GM18861 (cell line): ENCODE results near the gene TRDN.

Experiments used
- ATAC-seq: cut with Tn5 transposase; IDR thresholded peaks from one replicate; pipeline ENCODE4 v1.9.1; 2021; ENCODE audit not compliant: unreplicated experiment

TRDN gene, protein sequence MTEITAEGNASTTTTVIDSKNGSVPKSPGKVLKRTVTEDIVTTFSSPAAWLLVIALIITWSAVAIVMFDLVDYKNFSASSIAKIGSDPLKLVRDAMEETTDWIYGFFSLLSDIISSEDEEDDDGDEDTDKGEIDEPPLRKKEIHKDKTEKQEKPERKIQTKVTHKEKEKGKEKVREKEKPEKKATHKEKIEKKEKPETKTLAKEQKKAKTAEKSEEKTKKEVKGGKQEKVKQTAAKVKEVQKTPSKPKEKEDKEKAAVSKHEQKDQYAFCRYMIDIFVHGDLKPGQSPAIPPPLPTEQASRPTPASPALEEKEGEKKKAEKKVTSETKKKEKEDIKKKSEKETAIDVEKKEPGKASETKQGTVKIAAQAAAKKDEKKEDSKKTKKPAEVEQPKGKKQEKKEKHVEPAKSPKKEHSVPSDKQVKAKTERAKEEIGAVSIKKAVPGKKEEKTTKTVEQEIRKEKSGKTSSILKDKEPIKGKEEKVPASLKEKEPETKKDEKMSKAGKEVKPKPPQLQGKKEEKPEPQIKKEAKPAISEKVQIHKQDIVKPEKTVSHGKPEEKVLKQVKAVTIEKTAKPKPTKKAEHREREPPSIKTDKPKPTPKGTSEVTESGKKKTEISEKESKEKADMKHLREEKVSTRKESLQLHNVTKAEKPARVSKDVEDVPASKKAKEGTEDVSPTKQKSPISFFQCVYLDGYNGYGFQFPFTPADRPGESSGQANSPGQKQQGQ

DNA sequence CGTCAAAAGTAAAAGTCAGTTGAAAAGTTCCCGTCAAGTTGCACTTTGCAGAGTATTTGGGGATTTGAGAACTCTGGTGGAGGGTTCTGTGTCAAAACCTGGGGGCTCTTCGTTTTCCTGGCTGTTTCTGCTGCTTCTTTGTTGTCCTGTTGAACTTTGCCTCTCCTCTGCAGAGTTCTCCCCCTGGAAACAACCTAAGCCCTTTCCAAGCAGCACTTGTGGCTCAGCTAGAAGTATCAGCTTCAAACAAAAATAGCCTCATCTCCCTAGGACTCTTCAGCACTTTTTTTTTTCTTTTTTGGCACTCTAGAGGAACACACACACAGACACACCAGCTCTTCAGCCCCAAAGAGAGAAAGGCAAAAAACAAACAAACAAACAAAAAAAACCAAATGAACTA, at the start of gene TRDN:
Gene TRDN (minus strand): TSS at position 169 of the 400 bp plus-strand sequence. CDS start 175 bp downstream, outside the sequence.
- no peak for ATAC-seq

DNA sequence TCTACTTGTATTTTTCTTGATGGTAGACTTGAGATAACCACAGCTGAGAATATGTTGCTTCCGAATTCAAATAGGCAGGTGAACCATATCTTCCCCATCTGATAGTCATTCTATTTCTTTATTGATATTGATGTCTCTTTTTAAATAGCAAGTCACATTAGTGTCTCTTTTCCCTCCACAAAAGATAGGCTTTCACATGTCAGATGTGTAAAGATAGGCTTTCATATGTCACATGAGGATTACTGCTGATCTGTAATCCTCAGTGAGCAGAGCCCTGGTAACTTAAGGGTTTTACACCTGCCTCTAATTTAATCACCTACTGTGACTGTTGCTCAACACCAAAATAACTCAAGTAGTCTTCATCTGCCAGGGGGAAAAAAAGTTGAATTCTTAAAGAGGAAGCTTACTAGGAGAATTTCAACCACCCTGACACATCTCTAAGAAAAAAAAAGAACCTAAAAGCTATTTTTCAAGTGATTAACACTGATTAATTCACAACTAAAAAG, 45.3 kb upstream of the TRDN start:
- ATAC-seq, result no peak

DNA sequence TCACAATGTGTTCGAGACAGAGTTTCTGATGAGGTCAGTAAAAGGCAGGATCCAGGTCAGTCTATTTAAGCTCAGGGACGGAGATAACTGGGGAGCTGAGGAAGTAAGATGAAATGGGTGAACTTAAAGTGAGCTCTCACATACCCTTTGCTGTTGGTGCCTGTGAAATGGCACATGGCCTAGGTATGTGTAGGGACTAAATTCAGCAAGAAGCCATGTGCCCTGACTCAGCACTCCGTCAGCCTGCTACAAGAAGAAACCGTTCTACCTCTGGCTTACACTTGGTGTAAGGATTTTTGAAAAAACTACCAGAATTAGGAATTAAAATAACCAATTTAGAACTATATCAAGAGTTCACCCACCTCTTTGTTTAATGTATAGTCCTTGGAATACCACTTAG, 41.1 kb upstream of the TRDN start:
- ATAC-seq, result no peak

DNA sequence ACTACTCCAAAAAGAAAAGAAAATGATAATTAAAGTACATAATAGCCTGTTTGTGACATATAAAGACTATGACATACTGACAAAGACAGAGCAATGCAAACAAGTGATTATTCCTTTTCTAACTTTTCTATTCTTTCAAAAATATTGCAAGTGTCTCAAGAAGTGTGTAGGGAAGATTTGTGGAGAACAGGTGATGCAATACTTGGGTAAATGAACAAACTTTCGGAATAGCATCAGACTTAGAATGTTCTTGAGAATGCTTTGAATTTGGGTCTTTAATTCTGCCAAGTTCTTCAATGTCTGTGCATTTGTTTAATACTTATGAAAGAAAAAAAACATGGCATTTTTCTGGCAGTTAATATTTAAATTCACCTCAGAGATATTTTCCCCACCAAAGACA, 40.0 kb upstream of the TRDN start:
- ATAC-seq, result no peak

DNA sequence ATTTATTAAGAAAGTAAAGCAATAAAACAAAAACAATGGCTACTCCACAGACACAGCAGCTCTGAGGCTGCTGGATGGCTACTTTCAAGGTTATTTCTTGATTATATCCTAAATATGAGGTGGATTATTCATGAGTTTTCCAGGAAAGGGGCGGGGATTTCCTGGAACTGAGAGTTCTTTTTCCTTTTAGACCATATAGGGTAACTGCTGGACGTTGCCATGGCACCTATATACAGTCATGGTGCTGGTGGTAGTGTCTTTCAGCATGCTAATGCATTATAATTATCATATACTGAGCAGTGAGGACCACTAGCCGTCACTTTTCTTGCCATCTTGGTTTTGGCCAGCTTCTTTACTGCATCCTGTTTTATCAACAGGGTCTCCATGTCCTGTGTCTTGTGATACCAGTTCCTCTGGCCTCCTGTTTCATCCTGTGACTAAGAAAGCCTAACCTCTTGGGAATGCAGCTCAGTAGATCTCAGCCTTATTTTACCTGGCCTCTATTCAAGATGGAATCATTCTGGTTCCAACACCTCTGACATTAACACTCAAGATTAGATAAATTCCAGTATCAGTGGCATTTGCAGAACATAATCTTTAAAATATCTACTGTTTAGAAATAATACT, 32.3 kb upstream of the TRDN start:
- ATAC-seq, result no peak

DNA sequence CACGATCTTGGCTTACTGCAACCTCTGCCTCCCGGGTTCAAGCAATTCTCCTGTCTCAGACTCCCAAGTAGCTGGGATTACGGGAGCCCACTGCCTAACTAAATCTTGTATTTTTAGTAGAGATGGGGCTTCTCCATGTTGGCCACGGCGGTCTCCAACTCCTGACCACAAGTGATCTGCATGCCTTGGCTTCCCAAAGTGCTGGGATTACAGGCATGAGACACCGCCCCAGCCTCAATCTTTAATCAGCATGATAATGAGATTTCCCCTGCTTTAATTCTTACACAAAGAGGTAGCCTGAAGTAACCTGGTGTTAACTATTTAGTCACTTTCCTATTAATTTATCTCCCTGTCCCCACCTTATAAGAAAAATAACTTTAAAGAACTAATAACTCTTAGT, 31.3 kb upstream of the TRDN start:
- no peak for ATAC-seq

DNA sequence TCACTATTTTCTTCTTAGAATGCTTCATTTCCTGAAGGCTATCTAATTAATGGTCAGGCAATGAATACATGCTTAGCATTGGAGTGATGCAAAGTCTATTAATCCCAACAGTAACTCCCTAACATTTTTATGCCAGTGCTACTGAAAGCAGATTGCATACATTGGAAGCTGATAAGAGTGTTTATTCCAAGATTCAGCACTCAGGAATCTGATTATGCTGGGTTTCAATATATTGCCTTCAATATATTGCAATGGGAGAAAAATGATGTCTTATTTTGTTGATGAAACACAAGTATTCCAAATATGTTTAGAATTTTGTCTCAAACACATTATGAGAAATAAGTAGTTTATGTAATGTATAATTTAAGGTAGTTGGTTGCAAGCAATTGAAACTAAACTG, 26.7 kb upstream of the TRDN start:
- ATAC-seq, result no peak

DNA sequence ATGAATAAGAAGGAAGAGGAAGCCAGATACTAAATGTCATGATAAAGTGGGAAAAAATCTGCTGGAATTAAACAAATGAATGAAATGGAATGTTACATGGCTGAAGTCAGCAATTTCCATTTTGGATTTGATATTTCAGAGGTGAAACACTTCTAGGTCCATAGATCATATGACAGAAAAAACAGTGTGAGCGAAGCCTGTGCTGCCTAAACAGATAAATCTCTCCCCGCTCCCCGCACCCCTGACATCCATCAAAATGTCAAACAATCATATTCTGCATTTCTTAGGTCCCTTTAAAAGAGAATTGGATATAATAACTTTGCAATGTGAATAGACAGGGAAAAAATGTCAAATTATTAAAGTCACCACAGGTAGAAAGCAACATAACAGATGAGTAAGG, 26.0 kb upstream of the TRDN start:
- no peak for ATAC-seq

DNA sequence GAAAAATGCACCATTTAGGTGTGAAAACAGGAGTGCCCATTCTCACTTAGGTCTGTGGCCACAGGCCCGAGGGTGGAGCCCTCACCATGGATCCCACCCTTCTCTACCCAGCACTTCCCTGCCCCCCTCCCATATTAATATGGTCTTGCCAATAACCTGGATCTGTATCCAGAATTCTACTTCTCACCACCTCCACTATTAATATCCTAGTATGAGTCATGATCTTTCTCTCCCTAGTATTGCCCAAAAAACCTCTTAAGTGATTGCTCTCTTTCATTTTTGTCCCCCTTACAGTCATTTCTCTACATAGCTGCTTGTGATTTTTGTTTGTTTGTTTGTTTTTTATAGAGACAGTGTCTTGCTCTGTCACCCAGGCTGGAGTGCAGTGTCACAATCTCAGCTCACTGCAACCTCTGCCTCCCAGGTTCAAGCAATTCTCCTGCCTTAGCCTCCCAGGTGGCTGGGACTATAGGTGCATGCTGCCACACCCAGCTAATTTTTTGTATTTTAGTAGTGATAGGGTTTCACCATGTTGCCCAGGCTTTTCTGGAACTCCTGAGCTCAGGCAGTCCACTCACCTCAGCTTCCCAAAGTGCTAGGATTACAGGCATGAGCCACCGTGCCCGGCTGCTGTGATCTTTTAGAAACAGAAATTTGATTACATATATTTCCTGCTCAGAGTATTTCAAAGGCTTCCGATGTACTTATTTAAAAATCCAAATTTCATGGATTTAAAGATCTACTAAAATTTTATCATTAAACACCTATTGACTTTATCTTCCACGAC, 24.5 kb upstream of the TRDN start:
- no peak for ATAC-seq

DNA sequence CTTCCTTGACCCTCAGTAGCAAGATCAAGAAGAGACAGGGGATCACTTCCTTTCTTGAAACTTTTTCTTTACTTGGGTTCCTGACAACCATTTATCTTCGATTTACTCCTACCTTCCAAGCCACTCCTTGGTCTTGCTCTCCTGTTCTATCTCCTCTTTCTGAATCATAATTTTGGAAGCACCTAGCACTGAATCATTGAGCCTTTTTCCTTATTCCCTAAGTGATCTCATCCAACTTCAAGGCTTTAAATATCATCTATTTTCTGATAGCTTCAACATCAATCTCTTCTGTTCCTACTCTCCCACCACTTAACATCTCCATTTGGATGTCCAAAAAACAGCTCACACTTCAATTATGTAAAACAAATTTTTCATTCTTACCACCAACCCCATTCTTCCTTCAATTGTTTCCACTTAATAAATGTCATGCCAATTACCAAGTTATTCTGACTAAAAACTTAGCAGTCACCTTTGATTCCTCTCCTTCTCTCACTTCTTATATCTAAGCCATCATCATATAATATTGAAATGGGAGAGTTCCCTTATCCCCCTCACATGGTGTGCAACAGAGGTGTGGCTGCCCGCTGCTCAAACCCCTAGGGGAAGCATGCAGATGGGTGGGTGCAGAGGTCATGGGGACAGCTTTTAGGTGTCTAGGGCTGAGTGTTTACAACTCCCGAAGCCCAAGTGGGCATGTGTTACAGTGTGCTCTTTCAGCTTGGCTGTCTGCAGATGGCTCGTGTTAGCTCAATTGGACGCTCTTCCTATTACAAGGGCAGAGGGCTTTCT, 23.4 kb upstream of the TRDN start:
- no peak for ATAC-seq

DNA sequence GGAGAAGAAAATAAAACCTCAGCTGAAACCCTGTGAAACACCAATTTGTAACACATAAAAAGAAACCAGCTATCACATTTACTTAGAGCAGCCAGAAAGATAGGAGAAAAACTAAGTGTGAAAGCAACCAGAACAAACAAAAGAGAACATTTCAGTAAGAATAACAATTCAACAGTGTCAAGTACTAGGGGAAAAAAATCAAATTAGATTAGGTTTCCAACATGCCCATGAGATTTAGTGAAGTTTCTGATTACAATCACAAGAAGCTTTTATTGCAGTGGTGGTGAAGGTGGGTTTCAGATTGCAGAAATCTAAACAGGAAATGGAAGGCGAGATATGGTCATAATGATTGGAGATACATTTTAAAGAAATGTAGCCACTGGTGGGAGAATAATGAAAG, 22.1 kb upstream of the TRDN start:
- ATAC-seq, result no peak

DNA sequence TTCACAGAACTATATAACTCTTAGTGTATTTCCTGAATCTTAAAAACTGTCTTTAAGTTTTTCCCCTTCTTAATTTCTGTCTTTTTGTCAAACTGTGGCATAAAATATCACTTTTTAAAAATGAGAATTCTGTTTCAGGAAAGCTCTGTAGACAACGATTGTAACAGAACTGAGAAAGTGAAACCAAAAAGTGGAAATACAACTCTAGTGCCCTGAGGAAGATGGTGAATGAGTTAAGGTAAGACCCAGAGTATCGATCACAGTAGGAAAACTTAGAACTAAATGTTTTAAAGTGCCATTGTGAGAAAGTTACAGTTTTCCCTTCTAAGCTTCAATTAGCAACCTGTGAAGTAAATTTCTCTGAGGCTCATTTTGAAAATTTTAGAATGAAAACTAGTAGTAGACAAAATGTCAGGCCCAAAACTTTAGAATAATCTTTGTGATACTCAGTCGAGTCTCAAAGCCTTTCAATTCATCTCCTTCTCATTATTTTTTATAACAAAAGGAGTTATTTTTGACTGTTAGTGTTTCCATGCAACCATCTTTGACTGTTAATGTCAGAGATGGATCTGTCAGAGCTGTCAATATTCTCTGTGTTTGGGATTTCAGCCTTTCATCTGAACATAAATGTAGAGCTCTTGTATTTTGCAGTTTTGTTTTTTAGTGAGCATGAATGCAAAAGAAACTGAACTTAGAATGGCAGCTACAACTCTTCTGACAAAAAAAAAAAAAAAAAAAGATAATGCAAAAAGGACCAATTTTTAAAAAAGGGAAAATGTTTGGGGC, 19.0 kb upstream of the TRDN start:
- ATAC-seq, result peak; percentile 93

DNA sequence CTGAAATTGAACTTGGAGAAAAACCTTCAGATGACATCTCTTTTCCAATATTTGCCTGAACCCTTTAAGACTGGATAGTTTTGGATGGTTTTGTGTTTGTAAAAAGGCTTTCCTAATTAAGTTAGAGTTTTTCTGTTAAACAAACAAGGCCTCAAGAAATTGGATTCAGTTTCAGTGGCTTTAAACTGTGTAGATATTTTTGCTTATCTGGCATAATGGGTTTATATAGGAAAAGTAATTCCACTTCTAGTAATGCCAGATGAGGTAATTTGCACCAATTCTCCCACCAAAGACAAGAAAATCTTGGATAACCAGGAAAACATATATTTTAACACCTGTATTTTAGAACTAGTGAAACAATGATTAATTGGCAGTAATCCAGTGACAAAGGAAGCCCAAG, 12.0 kb upstream of the TRDN start:
- no peak for ATAC-seq

DNA sequence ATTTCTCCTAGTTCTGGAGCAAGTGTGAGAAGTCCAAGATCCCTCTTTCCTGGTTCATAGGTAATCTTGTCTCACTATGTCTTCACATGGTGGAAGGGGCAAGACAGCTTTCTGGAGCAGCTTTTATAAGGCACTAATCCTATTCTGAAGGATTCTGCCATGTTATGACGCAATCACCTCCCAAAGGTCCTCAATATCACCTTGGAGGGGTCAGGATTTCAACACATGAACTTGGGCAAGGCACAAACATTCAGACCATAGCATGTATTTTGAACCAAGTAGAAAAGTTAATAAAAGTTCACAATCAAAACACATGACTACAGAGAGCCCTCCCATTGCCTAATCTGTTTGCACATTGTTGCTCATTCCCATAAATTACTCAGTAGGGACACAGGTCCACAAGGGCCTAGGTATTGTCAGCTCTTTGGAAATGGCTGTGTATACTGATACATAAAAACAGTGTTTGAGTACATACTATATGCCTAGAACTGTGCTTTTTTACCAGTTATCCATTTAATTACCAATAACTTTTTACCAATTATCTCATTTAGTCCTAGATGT, 11.3 kb upstream of the TRDN start:
- no peak for ATAC-seq

DNA sequence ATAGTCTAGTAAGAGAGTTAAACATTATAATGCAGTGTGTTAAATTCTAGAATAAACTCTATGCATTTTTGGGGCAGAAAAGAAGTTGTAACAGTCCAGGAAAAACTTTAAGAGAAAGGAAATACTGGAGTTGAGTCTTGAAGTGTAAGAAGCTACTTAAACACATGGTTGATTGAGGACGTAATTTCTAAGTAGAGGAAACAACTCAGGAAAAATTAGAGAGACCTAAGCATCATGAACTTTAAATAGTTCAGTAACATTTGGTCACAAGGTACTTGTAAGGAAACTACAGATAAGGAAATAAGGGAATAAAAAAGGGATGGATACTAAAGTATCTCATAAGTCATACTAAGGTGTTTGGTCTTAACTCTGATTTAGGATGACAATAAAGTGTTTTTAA, 4.7 kb upstream of the TRDN start:
- ATAC-seq, result no peak

DNA sequence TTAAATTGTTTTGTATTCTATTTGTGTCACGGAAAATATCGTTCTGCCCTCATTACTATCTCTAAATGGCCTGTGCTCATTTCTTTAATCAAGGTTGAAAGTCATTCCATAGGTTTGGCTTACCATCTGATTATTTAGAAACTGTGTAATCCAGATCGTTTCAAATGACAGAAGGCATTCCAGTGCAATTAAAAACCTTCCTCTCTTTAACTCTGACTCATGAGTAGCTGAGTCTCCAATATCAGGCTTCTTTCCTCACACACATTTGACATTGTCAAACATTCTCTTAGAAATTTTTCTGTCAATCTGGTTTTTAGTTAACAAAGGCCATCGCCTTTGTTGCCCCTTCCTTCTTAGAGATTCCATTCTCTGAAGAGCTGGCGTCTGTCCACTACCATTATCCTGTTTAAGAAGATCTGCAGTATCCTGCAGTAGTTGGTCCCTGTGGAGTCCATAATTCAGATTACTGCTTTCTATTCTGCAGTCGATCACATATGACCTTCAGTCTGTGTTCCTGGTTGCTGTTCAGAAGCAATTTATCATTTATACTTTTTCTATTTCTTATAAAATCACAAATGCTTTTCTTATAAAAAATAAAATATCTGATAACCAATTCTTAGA, 3.9 kb upstream of the TRDN start:
- ATAC-seq, result no peak

DNA sequence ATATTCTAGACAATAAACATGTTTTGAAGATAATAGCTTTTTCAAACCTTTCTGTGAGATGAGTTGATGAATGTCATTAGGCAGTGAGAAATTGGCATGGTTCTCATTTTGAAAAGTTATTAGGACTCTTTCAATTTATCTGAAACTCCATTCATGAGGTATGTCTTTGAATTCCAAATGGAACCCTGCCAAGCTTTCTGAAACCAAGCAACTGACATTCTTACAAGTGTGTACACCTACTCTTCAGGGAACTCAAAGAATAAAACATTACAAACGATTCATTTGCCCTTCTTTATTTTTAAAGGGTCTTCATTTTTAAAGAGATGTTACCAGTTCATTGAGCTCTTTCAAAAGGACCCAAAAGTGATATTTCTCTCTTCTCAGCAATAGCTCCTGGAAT, 2.1 kb upstream of the TRDN start:
- ATAC-seq, result no peak

DNA sequence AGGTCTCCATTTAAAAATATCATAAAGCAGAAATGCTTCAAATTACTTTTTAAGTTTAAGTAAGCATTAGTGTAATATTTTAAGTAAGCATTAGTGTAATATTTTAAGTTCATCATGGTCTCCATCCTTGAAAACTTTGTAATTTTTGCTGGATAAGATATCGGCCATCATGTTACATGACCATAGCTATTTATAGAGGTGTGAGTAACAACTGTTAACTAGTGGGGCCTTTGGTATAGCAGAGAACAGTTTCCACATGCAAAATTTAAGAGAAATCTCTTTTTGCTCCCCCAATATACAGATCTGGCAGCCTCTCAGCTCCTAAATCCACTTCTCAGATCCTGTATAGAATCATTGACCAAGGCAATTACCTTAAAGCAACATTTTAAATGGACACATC, 468 bp downstream of the TRDN start:
- ATAC-seq, result no peak

DNA sequence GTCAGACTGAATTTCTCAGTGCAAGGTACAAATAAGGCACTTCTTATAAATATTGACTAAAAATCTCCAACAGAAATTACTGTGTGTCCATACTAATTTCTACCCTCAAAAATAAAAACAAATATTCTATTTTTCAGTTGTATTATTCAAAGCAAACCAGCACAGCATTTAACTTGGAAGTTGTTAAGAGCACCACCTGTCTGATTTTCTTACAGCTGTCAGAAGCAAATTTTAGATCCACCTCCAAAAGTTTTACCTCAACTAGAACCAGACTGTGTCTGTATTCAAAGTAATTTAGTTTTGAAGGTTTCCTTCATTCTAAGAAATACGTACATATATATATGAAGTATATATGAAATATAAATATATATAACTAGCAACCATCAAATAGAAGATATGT, 1.2 kb downstream of the TRDN start:
- ATAC-seq, result no peak
